Fibroblast of pulmonary artery (primary cell): ENCODE data around the gene SRCIN1.

Source experiments
- DNase-seq: peaks from one replicate; pipeline ENCODE4 v3.0.0-alpha.2; 2010; ENCODE audit warnings: low read depth
- H3K4me3 ChIP-seq: replicated peaks from 2 replicates; pipeline ENCODE4 v1.5.1; 2011; ENCODE audit warnings: low read depth, mild to moderate bottlenecking, control low read depth, low read length, moderate library complexity
- TF ChIP-seq, protein P1 (sequence below): IDR thresholded peaks from 2 replicates; pipeline ENCODE4 v1.5.1; 2011; ENCODE audit warnings: mild to moderate bottlenecking, control low read depth, low read length, inconsistent platforms; ENCODE audit errors: missing control alignments

The SRCIN1 gene

DNA sequence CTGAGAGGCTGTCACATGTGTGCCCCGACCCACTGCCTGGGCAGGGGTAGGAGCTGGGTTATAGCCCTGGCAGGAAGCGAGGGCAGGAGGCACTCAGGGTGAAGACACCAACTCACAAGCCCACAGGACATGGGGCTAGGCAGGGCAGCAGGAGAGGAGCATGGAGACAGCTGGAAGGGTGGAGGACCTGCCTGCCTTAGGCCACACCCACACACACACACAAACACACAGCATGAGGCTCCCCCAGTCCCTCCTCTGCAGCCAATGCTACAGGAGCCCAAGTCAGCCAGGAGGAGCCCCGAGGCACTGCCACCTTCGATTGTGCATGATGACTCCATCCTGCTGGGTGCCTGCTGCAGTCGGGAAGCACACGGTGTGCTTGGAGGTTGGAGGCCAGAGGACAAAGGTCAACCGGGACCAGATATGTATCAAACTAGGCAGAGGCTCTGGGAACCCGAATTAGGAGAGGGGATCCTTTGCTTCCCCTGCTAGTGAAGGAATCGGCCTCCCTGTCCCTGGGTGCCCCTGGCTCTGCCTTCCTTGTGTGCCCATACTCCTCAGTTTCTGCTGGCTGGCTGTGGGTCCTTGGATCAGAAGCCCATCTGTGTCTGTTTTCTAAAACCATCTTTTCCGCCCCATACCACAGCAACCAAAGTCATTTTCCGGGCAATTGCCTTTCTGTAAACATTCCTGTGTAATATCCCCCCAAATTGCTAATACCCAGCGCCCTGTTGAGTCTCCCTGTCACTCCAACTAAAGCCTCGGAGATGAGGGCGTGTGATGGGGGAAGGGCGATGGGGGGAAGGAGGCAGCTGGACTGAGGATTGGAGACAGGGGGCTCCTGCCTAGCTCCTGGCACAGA is 20.5 kb downstream of the SRCIN1 start:
- no peak overlapping the region for H3K4me3 ChIP-seq
- TF ChIP-seq, protein P1, sequence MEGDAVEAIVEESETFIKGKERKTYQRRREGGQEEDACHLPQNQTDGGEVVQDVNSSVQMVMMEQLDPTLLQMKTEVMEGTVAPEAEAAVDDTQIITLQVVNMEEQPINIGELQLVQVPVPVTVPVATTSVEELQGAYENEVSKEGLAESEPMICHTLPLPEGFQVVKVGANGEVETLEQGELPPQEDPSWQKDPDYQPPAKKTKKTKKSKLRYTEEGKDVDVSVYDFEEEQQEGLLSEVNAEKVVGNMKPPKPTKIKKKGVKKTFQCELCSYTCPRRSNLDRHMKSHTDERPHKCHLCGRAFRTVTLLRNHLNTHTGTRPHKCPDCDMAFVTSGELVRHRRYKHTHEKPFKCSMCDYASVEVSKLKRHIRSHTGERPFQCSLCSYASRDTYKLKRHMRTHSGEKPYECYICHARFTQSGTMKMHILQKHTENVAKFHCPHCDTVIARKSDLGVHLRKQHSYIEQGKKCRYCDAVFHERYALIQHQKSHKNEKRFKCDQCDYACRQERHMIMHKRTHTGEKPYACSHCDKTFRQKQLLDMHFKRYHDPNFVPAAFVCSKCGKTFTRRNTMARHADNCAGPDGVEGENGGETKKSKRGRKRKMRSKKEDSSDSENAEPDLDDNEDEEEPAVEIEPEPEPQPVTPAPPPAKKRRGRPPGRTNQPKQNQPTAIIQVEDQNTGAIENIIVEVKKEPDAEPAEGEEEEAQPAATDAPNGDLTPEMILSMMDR, result no peak
- no peak for DNase-seq

DNA sequence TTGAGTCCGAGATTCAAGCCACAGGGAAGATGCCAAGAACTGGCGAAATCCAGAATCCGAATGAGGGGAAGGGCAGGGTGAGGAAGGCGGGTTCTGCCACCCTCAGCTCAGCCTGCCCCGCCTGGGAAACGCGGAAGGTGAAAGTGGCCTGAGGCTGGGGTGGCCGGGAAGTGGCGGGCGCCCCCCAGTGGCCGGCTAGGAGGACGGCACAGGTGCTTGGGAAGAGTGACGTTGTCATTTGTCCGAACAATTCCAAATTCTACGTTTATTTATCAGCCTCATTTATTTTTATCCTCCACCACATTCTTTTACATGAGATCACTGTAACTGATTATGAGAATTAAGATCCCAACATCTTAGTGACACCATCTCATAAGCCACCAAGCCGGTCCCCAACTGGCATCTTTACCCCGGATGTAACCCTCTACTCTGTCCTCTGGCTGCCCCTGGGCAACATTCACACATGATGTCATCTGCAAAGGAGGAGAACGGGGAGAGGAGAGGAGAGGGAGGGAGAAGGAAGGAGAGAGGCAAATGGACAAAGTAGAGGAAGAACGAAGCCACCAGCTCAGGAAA is 21.3 kb downstream of the SRCIN1 start:
- H3K4me3 ChIP-seq, result no peak overlapping the region
- DNase-seq, result peak; percentile 59
- TF ChIP-seq, protein P1, result peak; percentile 81

DNA sequence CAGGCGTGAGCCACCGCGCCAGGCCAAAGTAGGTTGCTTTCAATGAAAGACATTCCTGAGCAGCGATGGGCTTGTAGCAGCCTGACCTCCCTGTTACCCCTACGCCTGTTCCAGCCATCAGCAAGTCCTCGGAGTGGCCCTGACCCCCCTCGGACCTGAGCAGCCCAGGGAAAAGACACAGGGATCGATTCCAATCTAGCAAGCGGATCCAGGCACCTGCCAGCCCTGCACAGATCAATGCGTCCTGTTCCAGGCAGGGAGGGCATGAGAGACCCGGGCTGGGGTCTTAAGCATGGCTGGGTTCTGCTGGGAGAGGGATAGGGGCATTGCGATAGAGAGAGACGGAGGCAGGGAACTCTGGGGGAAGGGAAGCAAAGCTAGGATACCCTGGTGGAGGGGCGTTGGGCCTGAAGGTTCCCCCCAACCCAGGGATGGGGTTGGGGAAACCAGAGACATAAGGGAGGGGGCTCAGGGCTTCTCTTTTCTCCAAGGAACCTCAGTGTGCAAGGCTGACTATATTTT is 21.9 kb downstream of the SRCIN1 start:
- no peak for DNase-seq
- TF ChIP-seq, protein P1, result no peak
- no peak overlapping the region for H3K4me3 ChIP-seq

DNA sequence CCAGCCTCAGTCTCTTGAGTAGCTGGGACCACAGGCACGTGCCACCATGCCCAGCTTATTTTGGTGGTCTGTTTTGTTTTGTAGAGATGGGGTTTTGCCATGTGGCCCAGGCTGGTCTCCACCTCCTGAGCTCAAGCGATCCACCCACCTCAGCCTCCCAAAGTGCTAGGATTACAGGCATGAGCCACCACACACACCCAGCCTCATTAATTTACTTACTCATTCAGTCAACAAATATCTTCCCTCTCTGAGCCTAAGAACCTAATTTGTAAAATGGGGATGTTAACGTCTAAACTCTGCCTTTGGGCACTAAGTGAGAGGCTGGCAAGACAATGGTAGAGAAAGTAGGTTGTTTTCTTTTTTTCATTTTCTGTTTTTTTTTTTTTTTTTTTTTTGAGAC is 22.6 kb downstream of the SRCIN1 start:
- TF ChIP-seq, protein P1, result no peak
- DNase-seq, result no peak
- no peak overlapping the region for H3K4me3 ChIP-seq

DNA sequence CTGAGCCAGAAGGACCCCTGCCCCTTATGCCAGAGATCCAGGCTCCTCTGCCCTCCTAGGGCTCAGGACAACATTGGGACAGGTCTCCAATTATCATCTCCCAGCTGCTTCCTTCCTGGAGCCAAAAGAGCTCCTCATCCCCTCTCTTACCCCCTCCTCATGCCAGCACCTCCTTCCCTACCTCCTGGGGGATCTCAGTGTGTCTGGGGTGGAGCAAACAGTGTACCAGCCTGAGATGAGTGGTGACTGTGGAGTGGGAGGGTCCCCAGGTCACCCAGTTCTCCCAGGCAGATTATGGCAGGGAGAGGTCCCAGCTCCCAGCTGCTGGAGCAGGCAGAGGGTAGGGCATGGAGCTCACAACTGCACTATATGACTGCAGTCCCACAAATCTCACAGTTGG is 23.7 kb downstream of the SRCIN1 start:
- TF ChIP-seq, protein P1, result no peak
- no peak overlapping the region for H3K4me3 ChIP-seq

DNA sequence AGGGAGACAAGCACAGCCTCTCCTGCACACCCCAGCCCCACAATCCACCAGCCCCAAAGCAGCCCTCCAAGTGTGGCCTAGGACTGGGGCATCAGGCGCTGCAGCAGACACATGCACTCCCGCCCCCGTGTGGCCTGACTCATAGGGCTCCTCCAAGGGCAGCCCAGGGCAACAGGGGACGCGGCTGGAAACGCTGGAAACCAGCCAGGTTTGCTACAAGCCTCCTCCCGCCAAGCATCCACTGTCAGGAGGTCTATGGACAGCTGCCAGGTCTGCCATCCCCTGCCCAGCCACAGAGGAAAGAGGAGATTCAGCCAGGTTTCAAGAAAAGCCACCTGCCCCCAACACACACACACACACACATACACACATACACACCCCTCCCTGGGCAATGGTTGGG is 25.8 kb downstream of the SRCIN1 start:
- H3K4me3 ChIP-seq, result no peak overlapping the region
- peak; percentile 42 for DNase-seq
- TF ChIP-seq, protein P1, result peak; percentile 13

More for the DNA sequence above, 23.7 kb downstream of the SRCIN1 start:
- DNase-seq, result no peak
